HG03159 (cell line): ENCODE data around the gene MARCHF2.

Experiments used
- ATAC-seq: cut with Tn5 transposase; IDR thresholded peaks from one replicate; pipeline ENCODE4 v1.9.1; 2021; ENCODE audit warnings: mild to moderate bottlenecking, moderate library complexity; ENCODE audit not compliant: unreplicated experiment

The MARCHF2 gene

DNA sequence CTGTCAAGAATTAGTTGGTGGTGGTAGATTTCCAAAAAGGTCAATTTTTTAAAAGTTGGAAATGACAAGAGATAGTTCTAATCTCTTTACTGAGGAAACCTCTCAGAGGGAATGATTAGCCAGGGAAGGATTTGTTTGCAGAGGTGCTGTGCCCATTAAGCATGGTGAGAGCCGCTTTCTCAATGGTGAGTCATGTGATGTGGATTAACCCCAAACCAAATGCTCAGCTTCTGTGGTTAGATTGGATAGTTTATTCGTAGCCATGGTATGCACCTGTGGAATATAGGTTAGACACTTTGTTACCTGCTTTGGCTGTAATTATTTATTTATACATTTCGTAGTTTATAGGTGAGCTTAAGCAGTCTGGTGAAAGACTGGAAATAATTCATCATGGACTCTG lies 38.8 kb downstream of the MARCHF2 start:
- no peak for ATAC-seq

- no peak for ATAC-seq
Measured at GRCh38 chr19:8452446-8453123, 39.5 kb downstream of the MARCHF2 start.

- ATAC-seq = no peak
Measured at GRCh38 chr19:8453616-8454015, 40.5 kb downstream of the MARCHF2 start.

- ATAC-seq = no peak
Measured at GRCh38 chr19:8454218-8454617, 41.1 kb downstream of the MARCHF2 start.

- no peak for ATAC-seq
Measured at GRCh38 chr19:8455018-8455417, 41.9 kb downstream of the MARCHF2 start.

- no peak for ATAC-seq
Measured at GRCh38 chr19:8456064-8456463, 43.0 kb downstream of the MARCHF2 start.

DNA sequence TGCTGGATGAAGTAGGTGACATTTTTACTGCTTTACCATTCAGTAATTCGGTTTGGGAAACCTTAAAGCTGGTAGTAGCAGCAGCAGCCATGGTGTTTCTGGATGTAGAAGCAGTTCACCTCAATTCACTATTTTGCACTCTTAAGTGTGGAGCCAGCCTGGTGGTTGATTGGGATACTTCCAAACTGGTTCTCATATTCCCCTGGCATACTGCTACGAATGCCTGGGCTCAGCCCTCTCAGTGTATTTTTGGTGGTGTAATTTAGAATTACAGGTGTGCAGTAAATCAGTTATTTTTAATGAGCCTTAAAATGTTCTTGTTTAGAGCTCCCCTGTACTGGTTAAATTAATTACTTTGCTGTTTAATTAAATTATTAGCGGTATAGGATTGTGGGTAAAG lies 44.1 kb downstream of the MARCHF2 start:
- no peak for ATAC-seq

DNA sequence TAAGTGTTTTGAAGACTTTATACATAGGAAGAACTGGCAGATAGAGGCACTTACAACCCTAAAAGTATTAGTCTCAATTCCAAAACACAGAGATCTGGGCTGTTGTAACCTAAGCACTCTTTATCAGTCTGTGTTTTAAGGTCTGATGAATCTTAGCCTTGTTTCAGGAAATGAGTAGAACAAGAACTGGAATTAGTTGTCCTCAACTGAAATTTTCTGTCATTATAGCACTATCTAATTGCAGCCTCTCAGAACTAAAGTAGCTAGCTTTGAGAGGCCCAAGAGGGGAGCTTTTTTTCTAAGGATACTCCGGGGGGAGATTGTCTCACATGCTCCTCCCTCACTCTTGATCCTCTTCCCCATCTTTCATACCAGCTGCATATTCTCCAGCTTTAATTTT lies 44.7 kb downstream of the MARCHF2 start:
- ATAC-seq = no peak

DNA sequence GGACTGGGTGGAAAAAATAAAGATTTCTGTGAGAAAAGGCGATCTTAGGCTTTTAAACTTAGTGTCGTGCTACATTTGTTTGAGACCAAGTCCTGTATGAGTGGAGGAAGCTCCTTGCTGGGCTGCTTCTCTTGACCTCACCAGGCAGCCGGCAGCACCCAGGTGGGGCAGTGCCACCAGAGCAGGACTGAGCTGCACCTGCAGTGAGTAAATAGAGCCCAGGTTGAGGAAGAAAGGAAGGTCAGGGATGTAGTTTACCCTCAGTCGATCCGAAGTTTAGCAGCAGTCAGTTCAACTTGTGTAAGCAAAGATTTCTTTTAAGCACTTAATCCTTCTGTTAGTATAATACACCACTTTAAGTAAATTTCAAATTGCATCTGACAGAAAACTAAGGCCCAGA lies 45.3 kb downstream of the MARCHF2 start:
- no peak for ATAC-seq

DNA sequence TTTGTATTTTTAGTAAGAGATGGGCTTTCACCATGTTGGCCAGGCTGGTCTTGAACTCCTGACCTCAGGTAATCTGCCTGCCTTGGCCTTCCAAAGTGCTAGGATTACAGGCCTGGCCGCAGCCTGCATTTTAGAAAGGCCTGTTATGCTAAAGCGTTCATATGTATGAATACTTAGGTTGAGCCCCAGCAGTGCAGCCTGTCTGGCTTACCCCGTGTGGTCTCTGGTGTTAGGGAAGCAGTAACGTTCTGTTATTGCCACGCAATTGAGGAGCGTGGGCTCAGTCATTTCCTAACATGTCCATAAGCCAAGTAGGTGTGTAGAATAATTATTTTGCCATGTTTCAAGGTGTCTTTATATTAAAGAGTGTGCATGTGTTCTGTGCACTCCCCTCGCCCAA lies 46.0 kb downstream of the MARCHF2 start:
- no peak for ATAC-seq

GRCh38 chr19:8459520-8460270 lies 46.6 kb downstream of the MARCHF2 start:
- no peak for ATAC-seq

- no peak for ATAC-seq
Measured at GRCh38 chr19:8460516-8461298, 47.6 kb downstream of the MARCHF2 start.

DNA sequence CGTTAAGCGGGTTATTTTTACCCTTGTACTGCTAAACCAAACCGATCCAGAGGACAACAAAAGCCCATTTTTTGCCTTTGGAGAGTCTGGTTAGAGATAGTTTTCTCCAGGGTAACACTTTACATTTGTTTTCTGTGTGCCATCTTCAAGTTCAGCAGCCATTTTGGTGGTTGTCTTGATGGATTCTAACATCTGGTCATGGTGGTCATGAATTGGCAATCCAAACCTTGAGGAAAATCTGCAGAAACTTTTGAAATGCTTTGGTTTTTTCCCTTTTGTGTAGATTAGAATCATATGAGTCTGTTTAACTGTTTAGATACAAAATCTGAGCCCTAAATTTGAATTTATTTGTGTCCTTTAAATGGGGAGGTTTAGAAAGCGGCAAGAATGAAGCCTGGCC lies 48.3 kb downstream of the MARCHF2 start:
- no peak for ATAC-seq

DNA sequence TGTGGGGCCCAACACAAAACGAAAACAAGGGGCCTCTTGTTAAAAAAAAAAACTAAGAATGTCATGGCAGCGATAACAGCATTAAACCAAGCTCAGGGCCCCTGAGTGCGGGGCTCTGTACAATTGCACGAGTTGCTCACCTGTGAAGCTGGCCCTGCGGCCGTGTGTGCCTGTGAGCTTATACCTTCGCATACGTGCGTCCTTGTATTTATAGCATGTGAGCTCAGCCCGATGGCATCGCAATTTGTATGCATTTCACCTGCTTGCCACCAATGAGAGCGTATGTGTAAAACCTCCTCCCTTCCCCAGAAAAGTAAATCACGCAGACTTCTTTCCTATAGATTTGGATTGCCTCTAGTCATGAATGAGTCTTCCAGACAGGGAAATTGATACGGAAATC lies 48.8 kb downstream of the MARCHF2 start:
- no peak for ATAC-seq

- ATAC-seq = no peak
Measured at GRCh38 chr19:8462571-8462970, 49.5 kb downstream of the MARCHF2 start.

DNA sequence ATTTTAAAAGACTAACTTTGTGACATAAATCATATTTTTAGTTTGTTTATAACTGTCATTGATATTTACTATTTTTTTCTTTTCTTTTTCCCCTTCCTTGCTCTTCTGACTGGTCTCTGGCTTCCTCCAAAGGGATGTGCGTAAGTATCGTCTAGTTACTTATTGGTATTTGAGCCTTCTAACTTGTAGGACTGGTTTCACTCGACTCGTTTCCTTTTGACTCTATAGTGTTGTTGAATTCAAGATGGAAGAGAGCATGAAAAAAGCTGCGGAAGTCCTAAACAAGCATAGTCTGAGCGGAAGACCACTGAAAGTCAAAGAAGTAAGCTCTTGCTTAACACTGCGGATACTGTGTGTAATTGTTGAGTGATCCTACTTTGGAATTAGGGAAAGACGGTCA lies 50.3 kb downstream of the MARCHF2 start:
- no peak for ATAC-seq

DNA sequence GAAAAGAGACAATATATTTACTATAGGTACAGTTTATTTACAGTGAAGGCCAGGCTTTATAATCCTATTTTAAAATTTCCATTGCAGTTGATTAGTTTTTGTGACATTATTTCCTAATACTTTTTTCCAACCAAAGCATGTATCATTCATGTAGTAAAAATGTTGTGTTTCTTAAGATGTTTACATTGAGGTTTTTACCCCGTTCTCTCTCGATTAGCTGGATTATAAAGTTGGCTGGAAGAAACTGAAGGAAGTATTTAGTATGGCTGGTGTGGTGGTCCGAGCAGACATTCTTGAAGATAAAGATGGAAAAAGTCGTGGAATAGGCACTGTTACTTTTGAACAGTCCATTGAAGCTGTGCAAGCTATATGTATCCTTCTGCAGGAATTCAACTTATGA lies 52.9 kb downstream of the MARCHF2 start:
- no peak for ATAC-seq

- ATAC-seq = no peak
Measured at GRCh38 chr19:8468124-8468523, 55.0 kb downstream of the MARCHF2 start.

GRCh38 chr19:8468761-8469373 lies 55.8 kb downstream of the MARCHF2 start:
- ATAC-seq = no peak

DNA sequence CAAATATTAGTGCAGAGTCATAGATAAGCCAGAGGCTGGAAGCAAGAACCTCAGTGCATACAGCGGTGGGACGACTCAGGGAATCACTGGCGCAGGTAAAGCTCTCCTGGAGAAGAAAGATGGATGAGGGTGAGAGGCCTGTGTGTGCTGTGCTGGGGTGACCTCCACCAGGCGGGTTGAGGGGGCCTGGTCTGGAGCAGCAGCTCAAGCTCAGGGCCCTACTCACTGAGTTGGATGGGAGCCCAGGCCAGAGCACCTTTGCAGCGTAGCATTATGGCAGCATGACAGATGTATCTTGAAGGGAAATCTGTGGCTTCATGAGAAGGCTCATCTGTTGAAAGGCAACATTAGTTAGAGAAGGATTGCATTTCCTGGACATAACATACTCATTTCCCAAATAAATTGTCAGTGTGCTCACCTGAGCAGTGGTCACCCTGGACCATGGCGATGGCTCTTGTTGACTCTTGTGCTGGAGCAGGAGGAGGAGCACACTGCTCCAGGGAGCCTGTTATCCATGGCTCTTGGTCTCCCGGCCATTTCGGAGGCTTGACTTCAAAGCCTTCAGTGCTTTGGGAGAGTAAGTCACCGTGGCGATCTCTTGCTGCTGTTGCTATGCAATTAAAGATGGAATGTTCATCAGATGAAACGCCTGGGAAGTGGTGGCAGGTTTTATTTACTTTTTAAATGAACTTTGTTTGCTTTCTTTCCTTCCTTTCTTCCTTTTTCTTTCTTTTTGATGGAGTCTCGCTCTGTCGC lies 56.7 kb downstream of the MARCHF2 start:
- no peak for ATAC-seq
